Urothelium cell line (cell line): ENCODE data around the gene NTM.
A peak's percentile ranks its signal among the peaks of the same experiment; 100 is the strongest.

ENCODE experiments used
- DNase-seq: peaks from one replicate; pipeline ENCODE4 v3.0.0; 2011; ENCODE audit warnings: low spot score, mixed read lengths
- FAIRE-seq: peaks from 2 replicates; lab custom pipeline; 2011; peaks lifted over from hg19 to GRCh38; lab: Jason Lieb, UNC

The NTM gene

DNA sequence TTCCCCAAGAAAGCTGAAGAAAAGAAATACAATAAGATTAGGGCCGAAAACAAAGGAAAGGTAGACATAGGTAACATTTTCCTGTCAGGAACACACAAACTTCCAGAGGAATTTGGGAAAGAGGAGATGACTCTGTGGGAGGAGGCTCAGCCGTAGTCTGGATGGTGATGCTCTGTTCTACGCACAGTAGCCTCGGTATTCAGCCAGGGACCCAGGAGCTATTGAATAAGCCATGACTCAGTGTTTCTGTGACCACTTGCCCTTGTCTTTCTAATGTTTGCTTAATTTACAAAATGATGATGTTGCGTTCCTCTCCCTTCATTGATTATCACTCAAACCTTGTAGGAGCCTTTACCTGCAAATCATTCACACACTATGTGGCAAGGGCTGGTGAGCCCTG, 745.0 kb downstream of the NTM start:
- FAIRE-seq (no peak), DNase-seq (no peak)

DNA sequence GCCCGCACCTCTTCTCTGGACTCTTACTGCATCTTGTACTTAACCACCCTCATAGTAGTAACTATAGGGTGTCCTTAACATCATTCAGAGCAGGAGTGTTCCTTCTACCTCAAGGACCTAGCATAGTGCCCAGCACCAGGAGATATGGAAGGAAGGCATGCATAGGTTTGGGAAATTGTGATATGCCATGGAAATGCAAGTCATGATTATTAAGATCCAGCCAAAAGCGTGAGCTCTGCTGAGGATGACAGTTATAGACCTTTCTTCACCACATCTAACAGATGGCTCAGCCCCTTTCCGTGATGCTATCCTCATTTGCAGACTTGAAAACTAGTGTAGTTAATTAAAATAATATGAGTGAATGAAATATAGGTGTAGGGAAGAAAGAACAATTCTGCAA, 746.1 kb downstream of the NTM start:
- FAIRE-seq (no peak), DNase-seq (no peak)

DNA sequence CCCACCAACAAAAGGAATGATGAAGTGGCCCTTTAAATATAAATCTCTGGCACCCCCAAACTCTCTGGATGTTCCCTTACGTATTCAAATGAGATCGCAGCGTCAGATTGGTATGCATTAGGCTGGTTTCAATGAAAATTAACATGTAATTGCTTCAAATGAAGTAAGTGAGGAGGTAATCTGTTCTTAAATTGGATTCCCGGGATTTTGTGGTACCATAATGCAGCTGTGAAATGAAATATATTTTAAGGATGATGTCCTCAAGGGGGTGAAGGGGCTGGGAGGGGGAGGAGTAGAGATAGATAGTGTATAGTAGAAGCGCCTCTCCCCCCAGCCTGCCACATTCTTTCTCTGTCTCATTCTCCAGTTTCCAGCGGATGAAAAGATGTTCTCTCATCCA, 748.2 kb downstream of the NTM start:
- DNase-seq: no peak
- no peak for FAIRE-seq

DNA sequence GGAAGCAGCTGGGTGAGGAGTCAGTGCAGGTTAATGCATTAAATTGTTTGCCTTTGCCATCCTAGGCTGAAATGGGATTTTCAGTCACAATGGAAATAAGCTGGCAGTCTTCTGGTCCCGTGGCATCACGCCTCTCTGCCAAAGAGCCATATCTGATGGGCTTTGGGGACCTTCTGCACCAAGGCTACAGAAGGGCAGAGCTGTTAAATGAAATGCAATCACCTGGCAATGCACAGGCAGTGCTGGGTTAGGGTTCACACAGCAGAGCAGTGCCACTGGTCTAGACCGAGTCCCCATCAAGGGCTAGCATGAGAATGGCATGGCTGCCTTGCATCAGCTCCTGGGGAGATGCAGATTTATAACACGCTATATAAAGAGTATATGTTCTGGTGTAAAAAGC, 749.2 kb downstream of the NTM start:
- DNase-seq: no peak
- no peak for FAIRE-seq

DNA sequence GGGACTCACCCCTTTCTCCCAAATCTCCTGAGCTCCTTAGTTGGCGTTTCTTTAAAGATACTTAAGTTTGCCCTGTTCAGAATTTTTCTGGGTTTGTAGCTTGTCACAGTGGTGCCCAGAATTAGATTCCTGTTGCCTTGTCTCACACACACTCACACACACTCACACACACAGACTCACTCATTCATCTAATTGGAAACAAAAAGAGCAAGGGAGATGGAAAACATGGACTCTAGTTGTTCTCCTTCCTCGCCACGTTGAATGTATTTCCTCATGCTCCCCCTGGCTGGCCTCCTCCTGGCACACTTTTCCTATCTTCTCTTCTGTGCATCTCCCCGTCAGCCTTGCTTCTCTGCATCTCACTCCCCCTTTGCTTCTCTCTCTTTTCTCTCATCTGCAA, 752.3 kb downstream of the NTM start:
- FAIRE-seq: no peak

DNA sequence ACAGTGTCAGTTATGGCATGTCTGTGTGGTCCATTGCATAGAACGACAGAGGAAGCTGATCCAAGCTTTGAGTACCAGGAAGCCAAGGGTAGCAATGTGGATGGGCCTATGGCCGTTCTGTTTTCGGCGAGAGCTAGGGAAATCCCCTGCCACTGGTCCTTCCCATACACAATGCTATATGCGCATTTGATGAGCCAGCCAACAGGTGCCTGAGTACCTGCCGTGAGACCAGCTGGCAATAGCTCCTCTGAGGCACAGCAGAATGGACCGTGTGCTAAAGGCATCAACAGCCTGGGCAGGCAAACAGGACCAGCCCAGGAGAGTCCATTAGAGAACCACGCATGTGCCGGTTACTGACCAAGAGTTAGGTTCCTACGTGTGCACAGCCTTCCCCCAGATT, 753.0 kb downstream of the NTM start:
- DNase-seq (no peak), FAIRE-seq (no peak)

More for the DNA sequence above, 752.3 kb downstream of the NTM start:
- no peak for DNase-seq

DNA sequence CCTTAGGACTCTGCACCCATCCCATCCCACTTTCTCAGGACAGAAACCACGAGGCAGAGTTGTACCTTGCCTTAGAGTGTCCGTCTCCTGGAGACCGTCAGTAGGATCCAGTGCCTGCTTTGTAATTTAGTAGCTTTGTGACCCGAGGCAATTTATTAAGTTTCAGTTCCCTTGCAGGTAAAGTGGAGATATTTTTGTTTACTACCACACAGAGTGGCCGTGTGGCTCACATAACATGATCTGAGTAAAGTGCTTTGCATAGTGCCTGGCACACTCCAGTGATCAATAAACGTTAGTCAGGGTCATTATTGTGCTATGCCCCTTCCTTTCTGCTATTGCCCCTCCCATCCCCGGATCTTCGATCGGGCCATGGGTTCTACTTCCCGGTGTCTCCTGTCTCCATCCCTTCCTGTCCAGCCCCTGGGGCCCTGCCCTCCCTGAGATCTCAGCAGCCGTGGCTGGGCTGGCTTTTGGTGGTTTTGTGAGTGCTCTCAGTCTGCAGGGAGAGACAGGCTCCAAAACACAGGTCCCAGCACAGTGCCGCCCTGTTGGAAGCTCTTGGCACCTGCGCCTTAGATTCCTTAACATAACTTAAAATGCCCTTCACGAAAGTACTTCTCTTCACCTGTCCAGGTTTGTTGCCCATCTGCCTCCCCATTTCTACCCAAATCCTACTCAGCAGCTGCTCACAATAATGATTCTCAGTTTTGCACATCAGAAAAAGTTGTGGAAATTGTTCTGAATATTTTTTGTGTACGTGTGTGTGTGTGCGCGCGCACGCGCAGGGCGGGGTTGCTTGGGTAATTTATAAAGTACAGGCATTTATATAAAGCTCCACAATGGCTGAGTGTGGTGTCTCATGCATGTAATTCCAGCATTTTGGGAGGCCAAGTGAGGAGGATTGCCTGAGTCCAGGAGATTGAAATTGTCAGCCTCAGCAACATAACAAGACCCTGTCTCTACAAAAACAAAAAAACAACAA, 753.7 kb downstream of the NTM start:
- DNase-seq: no peak
- no peak for FAIRE-seq

DNA sequence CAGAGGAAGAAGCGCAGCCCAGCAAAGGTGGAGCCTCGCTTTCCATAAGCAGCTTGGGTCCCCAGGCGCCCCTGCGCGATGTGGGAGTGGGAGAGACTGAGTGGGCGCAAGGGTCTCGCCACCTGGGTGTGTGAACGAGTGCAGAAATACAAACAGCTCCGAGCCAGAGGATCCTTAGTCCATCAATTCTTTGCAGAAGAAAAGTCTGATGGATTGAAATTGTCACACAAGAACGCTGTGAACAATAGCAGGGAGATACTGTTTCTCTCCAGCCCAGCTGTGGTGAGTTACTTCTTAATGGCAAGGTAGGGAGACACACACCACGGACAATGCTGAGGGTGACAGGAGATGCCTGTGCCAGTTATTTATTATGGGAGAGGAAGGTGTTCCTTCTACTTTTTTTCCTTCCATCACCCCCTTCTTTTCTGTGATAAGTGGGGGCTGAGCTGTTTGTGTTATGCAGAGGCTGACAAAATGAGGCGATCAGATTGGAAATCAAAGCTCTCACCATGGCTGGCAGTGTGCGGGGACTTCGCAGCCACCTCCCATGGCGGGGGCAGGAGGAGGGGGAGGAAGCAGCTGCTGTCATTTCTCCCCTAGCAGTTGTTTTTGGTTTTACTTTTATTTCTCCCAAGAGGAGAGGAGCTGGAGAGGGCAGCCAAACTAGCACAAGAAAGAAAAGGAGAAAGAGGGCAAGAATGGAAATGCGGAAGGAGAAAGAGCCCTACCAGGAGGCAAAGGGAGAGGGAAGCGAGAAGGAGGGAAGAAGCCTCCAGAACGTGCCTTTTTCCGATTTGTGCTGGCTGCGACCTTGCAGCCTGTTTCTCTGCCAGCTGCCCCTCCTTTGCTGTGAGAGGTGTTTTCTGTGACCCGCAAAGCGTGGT, 755.8 kb downstream of the NTM start:
- peak; percentile 12 for DNase-seq
- FAIRE-seq: no peak

DNA sequence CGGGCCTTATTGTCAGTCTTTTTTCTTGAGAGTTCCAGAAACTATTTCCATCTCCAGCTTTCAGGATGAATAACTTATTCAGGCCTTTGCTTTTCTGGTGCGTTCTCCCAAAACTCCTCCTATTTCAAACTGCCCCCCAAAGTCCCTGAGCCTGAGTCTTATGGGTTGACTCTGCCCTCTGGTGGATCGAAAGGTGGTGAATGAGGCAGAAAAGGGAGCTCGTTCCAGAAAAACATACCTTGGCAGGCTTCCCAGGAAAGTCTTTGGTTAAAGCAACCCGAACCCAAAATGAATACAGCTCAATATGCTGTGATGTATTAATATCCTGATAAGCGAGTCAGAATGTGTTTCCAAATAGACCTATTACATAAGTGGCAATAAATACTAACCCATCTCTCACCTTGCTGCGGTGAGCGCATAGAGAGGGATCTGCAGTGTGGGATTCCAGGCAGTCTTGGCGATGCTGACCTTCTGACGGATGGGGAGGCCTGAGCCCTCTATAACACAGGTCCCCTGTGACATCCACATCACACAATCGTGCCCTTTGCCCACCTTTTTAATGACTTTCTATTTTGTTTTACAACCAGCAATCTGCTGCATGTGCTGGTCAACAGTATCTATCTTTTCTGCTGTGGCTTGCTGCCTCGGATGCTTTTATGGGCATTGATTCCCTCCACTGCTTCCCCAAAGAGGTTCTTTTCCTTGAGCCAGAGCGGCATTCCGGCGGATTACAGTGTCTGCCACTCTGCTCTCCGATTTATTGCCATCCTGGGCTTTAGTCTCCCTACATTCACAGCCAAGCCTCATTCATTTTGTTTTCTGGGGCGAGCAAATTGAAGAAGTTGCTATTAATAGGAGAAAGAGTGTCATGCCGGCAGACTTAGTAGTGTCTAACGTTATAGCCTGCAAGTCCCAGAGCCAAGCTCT, 756.8 kb downstream of the NTM start:
- FAIRE-seq (no peak), DNase-seq (peak; percentile 44)

DNA sequence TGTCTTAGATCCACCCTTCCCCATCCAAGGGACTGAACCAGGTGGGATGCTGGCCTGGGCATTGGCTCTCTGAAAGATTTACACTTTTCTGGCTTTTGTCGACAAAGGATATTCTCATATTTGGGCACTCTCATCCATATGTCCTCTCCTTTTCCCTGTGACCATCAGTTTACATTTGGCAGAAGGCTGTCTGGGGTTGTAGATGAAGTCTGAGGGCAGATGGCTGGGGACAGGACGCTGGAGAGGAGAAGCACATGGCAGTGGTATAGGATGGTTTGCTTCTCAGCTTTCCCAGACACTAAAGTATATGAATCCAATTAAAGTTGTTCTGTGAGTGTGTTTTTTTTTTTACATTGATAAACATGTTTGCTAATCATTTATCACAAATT, 757.5 kb downstream of the NTM start:
- DNase-seq (no peak), FAIRE-seq (no peak)

DNA sequence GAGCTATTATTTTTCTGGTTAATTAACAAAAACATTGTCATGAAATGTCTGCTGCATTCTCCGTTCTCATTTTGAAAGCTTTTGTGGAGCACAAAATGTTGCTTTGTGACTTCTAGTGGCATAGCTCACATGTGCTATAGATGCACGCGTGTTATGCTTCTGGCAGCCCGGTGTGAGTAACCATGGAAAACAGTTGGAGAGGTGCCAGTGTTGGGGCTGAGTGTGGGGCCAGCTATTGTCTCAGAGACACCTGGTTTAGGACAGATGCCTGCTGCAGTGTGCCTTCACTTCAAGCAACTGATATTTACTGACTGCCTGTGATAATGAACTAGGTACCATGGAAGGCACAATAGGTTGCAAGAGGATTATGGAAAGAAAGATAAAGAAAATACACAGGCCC, 760.6 kb downstream of the NTM start:
- DNase-seq (peak; percentile 20), FAIRE-seq (no peak)

DNA sequence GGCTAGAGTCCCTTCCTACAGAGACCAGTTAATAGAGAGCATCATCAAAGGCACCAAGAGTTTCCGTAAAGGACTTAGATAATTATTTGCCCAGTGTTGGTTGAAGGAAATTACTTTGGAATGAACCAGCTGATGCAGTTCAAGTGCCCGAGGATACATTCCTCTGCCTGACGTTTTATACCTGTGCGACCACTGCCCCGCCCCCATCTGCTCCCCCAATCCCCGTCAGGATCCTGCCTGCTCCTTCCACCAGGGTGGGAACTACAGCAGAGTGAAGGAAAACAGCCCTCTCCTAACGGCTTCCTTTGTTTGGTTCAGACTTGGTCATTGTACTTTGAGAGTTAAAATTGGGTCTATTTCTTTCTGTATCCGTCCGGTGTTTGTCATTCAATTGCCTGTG, 761.5 kb downstream of the NTM start:
- FAIRE-seq: no peak
- DNase-seq: no peak

DNA sequence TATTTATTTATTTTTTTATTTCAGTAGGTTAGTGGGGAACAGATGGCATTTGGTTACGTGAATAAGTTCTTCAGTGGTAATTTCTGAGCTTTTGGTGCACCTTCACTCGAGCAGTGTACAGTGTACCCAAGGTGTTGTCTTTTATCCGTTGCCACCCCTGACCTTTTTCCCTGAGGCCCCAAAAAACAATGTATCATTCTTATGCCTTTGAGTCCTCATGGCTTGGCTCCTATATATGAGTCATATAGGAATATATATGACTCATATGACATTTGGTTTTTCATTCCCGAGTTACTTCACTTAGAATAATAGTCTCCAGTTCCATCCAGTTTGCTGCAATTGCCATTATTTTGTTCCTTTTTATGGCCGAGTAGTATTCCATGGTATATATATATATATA, 763.9 kb downstream of the NTM start:
- DNase-seq (no peak), FAIRE-seq (no peak)

DNA sequence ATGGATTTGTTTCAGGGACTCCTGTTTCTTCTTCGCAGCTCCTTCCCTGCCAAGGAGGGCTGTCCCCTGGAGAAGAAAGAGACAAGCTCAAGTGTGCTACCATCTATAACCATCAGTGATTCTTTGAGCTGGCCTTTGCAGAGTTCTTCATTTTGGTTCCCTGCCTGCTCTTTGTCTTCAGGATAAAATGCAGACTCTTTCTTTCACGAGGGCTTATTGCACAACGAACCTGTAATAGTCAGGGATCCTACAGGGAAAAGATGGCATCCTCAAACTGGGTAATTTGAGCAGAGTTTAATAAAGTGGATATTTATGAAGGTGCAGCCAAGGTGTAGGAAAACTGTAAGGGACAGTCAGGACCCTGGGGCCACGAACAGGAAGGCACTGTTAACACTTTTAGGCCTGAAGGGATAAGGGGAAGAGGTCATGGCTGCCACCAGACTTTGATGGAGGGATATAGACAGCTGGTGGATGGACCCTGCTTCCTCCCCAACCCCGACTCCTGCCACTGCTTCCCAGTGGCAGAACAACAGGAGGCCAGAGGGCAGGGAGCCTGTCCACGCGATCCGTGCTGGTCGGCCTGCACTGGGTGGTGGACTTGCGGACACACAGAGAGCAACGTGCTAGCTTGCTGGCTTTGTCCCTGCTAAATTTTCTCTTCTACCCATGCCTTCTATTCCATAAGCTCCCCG, 767.0 kb downstream of the NTM start:
- FAIRE-seq (no peak), DNase-seq (no peak)

DNA sequence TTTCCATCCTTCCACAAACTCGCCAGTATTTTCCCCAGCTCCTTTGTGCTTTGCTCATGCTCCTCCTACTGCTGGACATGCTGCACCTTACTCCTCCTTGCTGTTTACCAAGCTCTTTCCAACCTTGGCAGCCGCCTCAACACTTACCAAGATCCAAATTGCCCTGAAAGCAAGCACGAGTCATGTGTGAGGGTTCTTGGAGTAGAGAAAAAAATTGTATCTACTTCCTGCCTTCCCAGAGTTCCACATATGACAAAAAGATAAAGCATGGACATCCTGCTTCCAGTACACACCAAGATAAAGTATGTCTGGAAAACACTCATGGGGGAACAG, 767.5 kb downstream of the NTM start:
- DNase-seq (no peak), FAIRE-seq (no peak)

DNA sequence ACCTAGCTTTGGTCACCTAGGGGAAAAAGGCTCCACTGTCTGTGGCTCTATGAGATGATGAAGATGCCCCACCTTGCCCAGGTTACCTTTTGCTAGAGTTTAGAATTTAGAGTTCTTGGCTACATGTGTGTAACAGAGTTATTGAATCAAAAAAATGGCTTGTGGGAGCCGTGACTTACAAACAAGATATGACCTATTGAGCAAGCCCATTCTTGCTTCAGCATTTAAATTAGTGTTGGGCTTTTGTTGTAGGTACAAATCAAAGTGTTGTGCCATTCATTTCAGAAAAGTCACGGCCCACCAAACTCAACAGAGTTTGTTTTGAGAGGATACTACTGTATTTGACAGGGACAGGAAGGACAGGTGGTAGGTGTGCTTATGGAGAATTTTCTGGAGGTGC, 768.8 kb downstream of the NTM start:
- FAIRE-seq (no peak), DNase-seq (no peak)

DNA sequence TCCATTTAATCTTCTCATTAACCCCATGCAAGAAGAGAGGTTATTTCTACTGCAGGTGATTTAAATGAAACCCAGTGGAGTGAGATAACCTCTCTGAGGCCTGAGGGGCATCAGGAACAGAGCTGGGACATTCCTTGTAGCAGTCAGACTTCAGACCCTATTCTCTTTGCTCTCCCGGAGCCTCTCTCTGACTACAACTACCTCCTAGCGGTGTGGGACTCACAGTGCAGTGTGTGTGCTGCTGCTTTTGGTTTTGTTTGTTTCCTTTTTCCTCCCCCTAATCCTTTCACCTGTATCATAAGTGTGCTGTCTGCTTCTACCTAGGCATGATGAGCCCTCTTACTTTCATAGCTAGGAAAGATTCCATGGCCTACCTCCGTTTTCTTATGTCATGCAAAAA, 769.6 kb downstream of the NTM start:
- FAIRE-seq: no peak
- DNase-seq: no peak

DNA sequence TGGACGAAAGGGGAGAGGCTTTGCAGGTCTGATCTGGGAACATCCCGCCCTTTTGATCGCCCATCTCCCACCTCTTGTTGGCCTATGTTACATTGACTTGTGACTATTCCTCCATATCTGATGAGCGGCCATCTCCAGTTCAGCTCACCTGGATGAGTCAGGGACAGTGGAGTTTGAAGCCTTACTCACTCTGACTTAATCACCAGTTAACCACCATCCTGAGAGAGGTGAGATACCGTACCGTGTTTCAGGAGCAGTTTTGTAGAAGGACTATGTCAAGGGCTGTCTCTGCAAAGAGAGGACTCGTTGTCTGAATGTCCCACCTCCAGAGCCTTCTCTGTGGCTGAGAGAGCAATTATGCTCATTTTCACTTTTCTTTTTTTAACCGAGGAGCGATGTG, 771.7 kb downstream of the NTM start:
- FAIRE-seq: no peak

DNA sequence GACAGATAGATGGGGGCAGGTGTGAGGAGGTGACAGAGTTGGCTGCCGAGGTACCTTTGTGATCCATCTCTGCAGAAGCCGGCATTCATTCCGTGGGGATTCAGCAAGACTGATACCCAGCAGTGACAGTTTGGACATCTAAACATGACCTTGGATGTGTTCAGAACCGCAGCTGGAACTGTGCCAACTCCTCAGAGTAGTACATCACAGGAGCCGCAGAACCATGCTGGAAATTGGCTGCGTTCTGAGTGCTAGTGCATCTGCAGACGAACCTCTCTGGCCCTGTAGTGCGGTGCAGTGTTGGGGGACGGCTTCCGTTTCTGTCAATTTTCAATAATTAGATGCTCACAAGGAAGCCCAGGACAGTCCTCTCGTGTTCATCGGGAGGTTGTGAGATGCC, 772.1 kb downstream of the NTM start:
- DNase-seq (no peak), FAIRE-seq (no peak)

More for the DNA sequence above, 771.7 kb downstream of the NTM start:
- no peak for DNase-seq

DNA sequence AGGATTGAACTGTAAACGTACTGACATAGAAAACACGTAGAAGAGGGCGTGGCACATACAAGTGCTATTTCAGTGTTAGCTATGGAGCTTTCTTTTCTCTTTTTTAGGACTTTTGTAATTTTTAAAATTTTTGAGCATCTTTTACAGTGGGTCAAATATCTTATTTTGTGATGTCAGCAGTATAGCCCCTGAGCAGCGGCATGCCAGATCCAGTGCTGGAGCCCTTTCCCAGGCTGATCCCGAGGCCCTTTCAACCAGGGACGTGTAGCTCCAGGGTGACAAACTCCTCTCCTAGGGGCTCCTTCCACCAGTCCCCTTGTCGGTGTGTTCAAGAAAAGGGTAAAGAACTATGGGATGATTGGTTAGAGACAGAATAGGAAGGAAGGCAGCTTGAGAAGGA, 777.0 kb downstream of the NTM start:
- no peak for DNase-seq
- no peak for FAIRE-seq
